Keratinocyte (primary cell): ENCODE results near the gene S100A2.

Experiments used
- EZH2 ChIP-seq: IDR thresholded peaks from one replicate; pipeline ENCODE4 v1.6.1; 2012; ENCODE audit warnings: inconsistent platforms, mild to moderate bottlenecking, low read length, moderate library complexity
- TF ChIP-seq, protein P1 (sequence below), 3 experiments: IDR thresholded peaks in 1 of 3; conservative IDR thresholded peaks in 1 of 3; optimal IDR thresholded peaks in 1 of 3; 2 replicates in 2 of 3; 3 replicates in 1 of 3; pipeline versions ENCODE3 to v1.5.1; 2011; ENCODE audit warnings: low read length in 3 of 3, mild to moderate bottlenecking in 3 of 3, moderate library complexity in 2 of 3, control low read depth in 1 of 3, inconsistent platforms in 1 of 3; ENCODE audit not compliant: insufficient read depth in 2 of 3; ENCODE audit errors: extremely low read depth in 1 of 3

GRCh38 chr1:153608089-153608682 is 42.5 kb upstream of the S100A2 start:
- TF ChIP-seq, protein P1, sequence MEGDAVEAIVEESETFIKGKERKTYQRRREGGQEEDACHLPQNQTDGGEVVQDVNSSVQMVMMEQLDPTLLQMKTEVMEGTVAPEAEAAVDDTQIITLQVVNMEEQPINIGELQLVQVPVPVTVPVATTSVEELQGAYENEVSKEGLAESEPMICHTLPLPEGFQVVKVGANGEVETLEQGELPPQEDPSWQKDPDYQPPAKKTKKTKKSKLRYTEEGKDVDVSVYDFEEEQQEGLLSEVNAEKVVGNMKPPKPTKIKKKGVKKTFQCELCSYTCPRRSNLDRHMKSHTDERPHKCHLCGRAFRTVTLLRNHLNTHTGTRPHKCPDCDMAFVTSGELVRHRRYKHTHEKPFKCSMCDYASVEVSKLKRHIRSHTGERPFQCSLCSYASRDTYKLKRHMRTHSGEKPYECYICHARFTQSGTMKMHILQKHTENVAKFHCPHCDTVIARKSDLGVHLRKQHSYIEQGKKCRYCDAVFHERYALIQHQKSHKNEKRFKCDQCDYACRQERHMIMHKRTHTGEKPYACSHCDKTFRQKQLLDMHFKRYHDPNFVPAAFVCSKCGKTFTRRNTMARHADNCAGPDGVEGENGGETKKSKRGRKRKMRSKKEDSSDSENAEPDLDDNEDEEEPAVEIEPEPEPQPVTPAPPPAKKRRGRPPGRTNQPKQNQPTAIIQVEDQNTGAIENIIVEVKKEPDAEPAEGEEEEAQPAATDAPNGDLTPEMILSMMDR (optimal IDR thresholded peaks at IDR 0.05 in 1 of 3, IDR thresholded peaks at IDR 0.05 in 1 of 3, conservative IDR thresholded peaks at IDR 0.05 in 1 of 3; ENCODE audit: extremely low read depth in 1 of 3, insufficient read depth in 2 of 3, low read length in 3 of 3) = no peak
- TF ChIP-seq EZH2 = no peak
